ENCODE measurements around the gene BZW2.

Gene BZW2

DNA sequence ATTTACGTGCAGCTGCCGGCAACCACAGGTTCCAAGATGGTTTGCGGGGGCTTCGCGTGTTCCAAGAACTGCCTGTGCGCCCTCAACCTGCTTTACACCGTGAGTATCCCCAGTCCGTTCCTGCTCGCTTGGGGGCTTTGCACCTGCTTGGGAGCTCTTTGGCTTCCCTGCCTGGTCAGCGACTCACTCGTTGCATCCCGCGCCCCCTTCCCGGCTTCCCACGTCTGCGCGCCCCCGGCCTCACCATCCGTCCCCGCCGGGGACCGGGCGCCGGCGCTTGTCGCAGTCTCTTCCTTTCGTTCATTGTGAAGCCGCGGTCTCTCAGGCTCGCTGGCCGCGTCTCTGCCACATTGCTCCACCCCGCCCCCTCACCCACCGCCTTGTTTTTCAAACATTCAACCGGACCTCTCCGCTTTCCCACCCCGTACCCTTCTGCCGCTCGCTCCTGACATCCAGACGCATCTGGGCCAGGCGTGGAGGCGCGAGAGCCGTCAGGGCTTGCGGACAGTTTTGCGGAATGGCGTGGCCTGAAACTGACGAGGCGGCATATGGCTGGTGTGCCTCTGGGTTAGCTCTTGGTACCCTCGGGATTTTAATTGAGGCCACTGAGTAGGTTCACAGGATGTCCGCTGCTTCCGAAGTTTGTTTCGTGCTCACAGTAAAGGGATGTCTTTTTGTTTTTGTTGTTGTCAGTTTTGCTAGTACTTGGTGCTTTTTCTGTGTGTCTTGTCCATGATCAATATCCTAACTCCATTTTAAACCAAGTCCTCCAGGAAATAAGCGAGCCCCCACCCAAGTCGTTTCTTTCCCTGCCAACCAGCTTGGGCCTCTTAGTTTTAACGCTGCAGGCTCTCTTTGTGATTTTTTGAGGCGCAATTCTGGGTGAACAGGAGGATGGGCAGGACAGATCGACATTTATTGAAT lies 108.2 kb downstream of the BZW2 start:
- no peak for DNase-seq (ENCODE audit: low read depth)

DNA sequence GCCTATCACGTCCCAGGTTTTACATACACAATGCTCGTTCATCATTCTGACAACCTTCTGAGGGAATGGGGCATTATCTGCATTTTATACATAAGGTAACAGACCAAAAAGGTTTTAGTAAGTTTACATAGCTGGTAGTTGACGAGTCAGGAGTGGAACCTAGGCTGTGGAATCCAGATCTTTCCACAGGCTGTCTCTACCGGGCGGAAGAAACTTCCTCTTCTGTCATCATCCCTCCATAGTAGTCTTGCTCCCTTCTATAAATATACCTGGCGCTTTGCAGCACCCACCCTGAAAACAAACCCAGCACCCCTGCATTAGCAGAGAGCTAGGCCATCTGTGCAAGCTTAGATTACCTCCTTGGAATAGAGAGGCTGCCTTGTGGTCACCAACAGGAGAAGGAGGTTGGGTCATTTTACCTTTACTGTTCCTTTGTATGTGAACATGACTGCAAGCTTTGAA lies 108.9 kb downstream of the BZW2 start:
- no peak for DNase-seq (ENCODE audit: low read depth)

DNA sequence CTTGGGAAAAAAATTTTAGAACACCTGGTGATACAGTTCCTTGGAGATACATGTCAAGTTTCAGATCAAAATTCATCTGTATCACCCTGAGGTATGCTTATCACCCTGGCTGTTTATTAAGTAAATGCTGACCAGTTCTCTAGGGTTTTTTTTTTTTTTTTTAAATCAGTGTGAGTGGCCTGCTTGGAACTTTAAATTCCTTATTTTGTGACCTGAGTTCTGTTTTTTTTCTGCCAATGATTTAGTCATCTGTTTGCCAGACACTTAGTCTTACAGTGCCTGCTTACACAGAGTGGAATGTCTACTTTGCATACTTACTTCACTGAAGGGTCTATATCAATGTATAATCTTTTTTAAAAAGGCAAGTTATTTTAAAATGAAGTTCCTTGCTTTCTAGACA lies 109.4 kb downstream of the BZW2 start:
- DNase-seq (ENCODE audit: low read depth), result no peak

All from amniotic epithelial cell (primary cell).